ENCODE data around the gene FRRS1L.

Gene FRRS1L

GRCh38 chr9:109176386-109176785, 9.3 kb upstream of the FRRS1L start:
- DNase-seq = no peak

DNA sequence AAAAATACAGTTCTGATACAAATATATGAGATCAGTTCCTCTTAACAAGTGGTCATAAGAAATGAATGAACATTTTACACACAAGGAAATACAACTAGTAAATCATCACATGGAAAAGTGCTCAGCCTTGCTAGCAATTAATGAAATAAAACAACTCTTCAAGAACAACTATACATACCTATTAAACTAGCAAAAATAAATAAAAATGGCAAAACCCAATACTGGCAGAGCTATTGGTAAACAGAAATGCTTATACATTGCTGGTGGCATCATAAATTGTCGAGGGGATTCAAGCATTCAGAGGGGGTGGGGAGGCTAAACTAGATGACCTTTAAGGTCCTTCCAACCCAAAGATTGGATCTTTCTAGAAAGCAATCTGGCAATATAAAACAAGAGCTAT, 5.9 kb upstream of the FRRS1L start:
- DNase-seq = no peak

- no peak for DNase-seq
These were observed 4.9 kb upstream of the FRRS1L start for GRCh38 chr9:109171926-109172325.

DNA sequence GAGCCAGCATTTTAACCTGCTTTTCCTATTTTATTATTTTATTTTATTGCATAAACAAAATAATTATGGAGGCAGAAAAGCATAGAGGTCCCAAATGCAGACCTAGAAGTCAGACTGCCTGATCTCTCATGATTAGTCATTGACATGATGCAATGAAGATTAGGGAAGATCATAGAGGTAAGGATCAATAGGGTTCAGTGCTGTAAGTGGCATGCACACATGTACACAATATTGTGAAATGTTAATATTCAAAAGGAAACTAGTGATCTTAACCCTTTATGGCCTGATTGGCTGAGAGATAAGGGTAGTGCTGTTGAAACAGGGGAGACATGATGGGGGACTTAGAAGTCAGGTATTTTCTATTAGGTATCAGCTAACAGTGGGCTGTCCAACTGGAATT, 1.1 kb upstream of the FRRS1L start:
- no peak for DNase-seq

- DNase-seq = no peak
These were observed 667 bp upstream of the FRRS1L start for GRCh38 chr9:109167716-109168115.

- no peak for DNase-seq
These were observed 778 bp downstream of the FRRS1L start for GRCh38 chr9:109166171-109166770.

DNA sequence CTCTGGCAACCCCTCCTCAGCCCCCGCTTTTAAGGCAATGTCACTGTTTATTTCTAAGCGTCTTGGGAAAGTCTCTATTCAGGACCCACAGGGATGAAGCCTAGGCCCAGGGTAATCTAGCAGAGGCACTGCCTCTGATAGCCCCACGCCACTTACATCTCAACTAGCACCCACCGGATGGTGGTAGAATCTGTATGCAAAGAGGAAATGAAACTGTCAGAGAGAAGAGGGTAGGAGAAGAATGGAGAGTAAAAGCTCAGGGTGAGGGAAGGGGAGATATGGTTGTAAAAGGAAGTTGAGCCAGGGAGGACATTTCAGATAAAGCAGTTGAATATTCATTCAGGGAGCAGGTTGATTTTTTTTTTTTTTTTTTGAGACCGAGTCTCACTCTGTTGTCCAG, 3.0 kb downstream of the FRRS1L start:
- DNase-seq = no peak

- DNase-seq = no peak
These were observed 3.9 kb downstream of the FRRS1L start for GRCh38 chr9:109163194-109163593.

DNA sequence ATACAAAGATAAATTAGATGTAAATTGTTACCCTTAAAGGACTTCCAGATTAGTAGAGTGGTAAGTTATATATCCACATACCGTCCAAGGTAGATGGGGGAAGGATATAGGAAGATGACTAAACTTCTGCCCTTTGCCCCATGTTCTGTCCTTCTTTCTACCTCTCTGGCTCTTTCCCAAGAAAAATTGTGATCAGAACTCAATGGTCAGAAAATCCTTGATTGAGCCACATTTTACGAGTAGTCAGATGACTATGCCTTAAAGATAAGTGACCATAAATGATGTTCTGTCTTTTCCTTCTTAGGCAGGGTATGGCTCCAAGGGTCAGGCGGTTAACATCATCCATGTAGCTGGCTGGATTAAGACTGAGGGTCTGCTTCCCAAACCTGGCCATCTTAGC, 4.4 kb downstream of the FRRS1L start:
- DNase-seq = no peak

- no peak for DNase-seq
These were observed 5.6 kb downstream of the FRRS1L start for GRCh38 chr9:109161471-109161870.

DNA sequence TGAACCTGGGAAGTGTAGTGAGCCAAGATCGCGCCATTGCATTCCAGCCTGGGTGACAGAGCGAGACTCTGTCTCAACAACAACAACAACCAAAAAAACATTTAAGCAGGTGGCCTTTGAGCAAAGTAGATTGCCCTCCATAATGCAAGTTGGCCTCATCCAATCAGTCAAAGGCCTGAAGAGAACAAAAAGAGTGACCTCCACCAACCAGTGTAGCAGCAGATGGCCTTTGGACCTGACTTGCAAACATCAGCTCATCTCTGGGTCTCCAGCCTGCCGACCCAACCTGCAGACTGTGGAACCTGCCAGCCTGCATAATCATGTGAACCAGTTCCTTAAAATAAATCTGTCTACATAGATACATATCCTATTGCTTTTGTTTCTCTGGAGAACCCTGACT, 7.5 kb downstream of the FRRS1L start:
- DNase-seq = no peak

- no peak for DNase-seq
These were observed 8.4 kb downstream of the FRRS1L start for GRCh38 chr9:109158651-109159050.

GRCh38 chr9:109156708-109157107, 10.3 kb downstream of the FRRS1L start:
- no peak for DNase-seq

- DNase-seq = no peak
These were observed 16.0 kb downstream of the FRRS1L start for GRCh38 chr9:109150925-109151545.

GRCh38 chr9:109149722-109150121, 17.3 kb downstream of the FRRS1L start:
- no peak for DNase-seq

DNA sequence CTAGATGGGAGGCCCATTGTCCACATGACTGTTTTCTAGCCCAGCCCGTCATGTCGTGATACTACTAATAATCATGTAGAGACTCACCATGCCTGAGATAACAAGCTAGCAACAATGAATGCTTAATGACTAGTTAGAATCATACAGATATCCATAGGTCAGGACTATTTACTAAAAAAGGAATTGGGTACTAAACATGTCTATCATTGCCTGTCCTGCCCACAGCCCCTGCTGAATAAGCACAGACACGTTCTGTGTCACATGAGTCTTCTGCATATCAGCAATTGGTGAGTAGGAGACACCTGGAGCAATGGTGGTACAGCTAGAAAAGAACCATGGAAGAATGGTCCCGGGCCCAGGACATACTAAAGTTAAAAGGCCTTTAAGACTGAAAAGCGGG, 18.0 kb downstream of the FRRS1L start:
- no peak for DNase-seq

- DNase-seq = no peak
These were observed 22.0 kb downstream of the FRRS1L start for GRCh38 chr9:109145051-109145450.

DNA sequence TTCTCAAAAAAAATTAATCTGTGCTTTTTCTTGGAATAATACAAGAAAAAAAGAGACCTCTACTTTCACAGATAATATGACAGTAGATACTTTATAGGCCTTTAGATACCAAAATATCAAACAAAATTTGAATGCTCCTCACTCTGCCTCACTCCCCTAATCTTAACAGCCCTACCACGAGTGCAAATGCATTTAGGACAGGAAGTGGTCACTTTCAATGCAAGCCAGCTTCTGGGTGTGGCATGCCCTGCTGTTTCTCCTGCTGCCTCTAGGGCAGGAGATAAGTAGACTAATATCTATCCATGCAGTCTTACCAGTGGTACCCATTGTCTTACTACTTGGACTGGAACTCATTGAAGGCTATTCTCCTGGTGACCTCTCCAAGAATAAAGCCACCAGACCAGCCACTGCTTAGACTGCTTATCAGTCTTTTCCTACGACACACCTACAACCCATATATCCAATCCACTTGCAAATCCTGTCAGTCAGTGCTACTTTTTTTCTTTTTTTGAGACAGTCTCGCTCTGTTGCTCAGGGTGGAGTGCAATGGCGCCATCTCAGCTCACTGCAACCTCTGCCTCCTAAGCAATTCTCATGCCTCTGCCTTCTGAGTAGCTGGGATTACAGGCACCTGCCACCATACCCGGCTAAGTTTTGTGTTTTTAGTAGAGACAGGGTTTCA, 23.0 kb downstream of the FRRS1L start:
- no peak for DNase-seq

- DNase-seq = no peak
These were observed 25.7 kb downstream of the FRRS1L start for GRCh38 chr9:109141375-109141774.

DNA sequence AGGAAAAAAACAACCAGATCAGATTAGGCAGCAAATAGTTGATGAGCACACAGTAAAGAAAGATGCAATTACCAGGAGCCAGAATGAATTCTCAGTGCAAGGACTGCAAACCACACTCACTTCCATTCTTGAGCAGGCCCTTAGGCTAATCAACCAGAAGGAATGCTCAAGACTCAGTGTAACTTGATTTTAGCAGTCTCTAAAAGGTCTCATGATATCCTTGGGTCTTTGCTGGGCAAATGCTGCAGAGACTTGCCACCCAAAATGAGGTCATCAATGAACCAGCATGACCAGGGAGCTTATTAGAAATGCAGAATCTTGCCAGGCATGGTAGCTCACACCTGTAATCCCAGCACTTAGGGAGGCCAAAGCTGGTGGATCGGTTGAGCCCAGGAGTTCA, 27.2 kb downstream of the FRRS1L start:
- no peak for DNase-seq

DNA sequence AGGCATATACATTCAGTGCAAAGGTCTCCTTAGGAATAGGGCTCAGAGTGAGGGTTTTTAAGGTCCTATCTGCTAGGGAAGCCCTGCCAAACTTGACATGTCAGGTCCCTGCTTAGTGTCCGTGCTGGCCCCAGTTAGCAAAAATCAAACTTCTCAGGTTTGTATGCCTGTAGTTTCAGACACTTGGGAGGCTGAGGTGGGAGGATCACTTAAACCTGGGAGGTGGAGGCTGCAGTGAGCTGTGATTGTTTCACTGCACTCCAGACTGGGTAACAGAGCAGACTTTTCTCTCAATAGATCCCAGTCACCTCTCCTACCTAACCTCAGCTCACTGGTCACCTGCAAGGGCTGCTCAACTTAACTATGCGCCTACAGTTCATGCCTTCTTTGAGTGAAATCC, 28.6 kb downstream of the FRRS1L start:
- DNase-seq = no peak

- DNase-seq = no peak
These were observed 32.9 kb downstream of the FRRS1L start for GRCh38 chr9:109134167-109134578.

DNA sequence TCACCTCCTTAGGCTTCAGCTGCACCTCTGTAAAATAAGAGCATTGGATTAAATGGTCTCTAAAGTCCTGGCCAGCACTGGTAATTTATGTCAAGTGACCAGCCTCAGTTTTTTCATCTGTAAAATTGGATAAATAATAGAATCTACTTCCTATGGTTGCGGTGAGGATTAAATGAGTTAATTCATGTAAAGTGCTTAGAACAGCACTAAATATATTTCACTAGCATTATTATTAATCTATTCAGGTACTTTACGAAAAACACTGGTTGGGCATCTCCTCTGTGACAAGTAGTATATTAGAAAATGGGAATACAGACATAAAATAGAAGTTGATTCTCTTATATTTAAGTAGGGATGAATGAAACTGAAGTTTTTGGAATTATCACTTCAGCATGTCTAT, 33.5 kb downstream of the FRRS1L start:
- no peak for DNase-seq

DNA sequence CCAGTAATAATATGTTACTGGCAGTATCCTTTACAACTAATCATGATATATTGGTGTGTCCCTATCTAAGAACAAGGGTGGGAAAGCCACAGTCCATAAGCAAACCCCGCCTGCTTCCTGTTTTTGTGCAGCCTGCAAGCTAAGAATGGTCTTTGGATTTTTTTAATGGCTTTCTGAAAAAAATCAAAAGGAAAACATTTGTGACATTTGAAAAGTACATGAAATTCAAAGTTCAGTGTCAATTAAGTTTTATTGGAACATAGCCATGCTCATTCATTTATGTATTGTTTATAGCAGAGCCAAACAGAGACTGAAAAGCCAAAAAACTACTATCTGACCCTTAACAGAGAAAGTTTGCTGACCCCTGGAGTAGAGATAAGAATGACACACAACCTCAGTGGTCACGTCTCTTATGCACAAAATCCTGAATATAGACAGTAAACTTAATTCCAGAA, 34.5 kb downstream of the FRRS1L start:
- no peak for DNase-seq

Data from SHP77 treated with DMSO at 0.1 percent for 48 hours (cell line).